ENCODE data around the gene INCENP. TPM values are rescaled to one million over a fixed set of nuclear protein-coding genes. Genes with fewer than 3 reads are reported as not detected.

The INCENP gene
- total RNA-seq, 1 experiment from 2014 or later, result 154 TPM

DNA sequence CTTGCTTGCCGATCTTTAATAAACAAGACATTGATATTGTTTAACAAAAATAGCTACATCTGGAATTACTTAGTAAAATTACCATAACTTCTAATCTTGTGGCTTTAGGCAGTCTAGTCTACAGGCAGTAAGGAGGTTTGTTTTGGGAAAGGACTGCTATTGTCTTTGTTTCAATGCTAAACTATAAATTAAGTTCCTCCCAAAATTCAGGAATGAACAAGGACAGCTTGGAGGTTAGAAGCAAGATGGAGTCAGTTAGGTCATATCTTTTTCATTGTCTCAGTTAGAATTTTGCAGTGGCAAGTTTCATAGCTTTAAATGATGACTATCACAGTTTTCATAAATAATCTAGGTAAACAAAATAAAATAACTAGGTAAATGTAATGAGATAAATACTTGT, 36.1 kb upstream of the INCENP start:
- H3K79me2 ChIP-seq (ENCODE audit: low read depth), result no peaks in the 10 kb centered on the region
- H3K4me1 ChIP-seq (replicated peaks; ENCODE audit: insufficient read depth), result no peaks in the 10 kb centered on the region
- no peak for TF ChIP-seq EZH2 (IDR thresholded peaks at IDR 0.05; ENCODE audit: low read depth)
- intact Hi-C loops (cut with micrococcal nuclease; ENCODE audit: unreplicated experiment), result no loop called here
- no peak overlapping the region for H3K4me2 ChIP-seq
- ChIA-PET POLR2A (ENCODE audit: unreplicated experiment) (no interaction called here), CTCF (no interaction called here)
- no peak overlapping the region; the same call in 1 of the 2 replicates for H3K4me3 ChIP-seq
- no TSS peak for BruUV-seq (replicated peaks)
- no peak overlapping the region for H3K27ac ChIP-seq
- H4K20me1 ChIP-seq (ENCODE audit: insufficient read depth), result no peaks in the 10 kb centered on the region
- no peaks in the 10 kb centered on the region for H3F3A ChIP-seq (ENCODE audit: insufficient read depth, low read depth)
- H3K27me3 ChIP-seq (ENCODE audit: insufficient read depth, low read depth), result no peaks in the 10 kb centered on the region
- H2AFZ ChIP-seq, result no peak overlapping the region
- H3K9me3 ChIP-seq (ENCODE audit: insufficient read depth, low read depth), result peaks cover 24% of the 10 kb centered on the region; the same call in 1 of the 2 replicates
- no peak for DNase-seq
- no peaks in the 10 kb centered on the region for H3K9me2 ChIP-seq (ENCODE audit: insufficient read depth)
- no peaks in the 10 kb centered on the region for H3K36me3 ChIP-seq (ENCODE audit: low read depth)

DNA sequence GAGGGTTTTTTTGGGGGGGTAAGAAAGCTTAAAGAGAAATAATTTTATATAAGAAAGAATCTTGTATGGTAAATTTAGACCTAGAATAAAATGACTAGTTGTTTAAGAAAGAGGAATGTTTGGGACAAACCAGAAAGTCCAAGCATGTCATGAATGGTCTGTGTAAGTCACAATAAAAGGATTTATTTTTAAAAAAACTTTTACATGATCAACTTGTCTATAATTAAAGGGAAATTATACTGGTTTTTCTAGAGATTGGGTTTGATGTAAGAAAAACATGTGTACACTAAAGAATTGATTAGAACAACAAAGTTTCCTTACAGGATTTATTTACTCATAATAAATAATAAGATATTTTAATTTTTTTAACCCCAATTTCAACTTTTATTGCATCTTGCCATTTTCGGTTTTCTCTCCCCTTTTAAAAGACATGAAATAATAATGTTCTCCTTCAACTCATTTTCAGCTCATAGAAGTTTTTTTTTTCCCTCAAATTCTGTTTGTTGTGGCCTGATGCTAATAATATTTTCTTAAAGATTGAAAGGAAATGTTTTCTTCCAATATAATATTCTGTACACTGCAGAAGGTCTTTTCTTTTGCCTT, 35.4 kb upstream of the INCENP start:
- no peaks in the 10 kb centered on the region for H3K27me3 ChIP-seq (ENCODE audit: insufficient read depth, low read depth)
- no peak overlapping the region for H3K27ac ChIP-seq
- no peak for TF ChIP-seq EZH2 (IDR thresholded peaks at IDR 0.05; ENCODE audit: low read depth)
- TF ChIP-seq, protein P1, sequence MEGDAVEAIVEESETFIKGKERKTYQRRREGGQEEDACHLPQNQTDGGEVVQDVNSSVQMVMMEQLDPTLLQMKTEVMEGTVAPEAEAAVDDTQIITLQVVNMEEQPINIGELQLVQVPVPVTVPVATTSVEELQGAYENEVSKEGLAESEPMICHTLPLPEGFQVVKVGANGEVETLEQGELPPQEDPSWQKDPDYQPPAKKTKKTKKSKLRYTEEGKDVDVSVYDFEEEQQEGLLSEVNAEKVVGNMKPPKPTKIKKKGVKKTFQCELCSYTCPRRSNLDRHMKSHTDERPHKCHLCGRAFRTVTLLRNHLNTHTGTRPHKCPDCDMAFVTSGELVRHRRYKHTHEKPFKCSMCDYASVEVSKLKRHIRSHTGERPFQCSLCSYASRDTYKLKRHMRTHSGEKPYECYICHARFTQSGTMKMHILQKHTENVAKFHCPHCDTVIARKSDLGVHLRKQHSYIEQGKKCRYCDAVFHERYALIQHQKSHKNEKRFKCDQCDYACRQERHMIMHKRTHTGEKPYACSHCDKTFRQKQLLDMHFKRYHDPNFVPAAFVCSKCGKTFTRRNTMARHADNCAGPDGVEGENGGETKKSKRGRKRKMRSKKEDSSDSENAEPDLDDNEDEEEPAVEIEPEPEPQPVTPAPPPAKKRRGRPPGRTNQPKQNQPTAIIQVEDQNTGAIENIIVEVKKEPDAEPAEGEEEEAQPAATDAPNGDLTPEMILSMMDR (conservative IDR thresholded peaks at IDR 0.05), result no peak
- no peaks in the 10 kb centered on the region for H3K4me1 ChIP-seq (replicated peaks; ENCODE audit: insufficient read depth)
- no peaks in the 10 kb centered on the region for H3K9me2 ChIP-seq (ENCODE audit: insufficient read depth)
- peaks cover 24% of the 10 kb centered on the region; the same call in 1 of the 2 replicates for H3K9me3 ChIP-seq (ENCODE audit: insufficient read depth, low read depth)
- H3K36me3 ChIP-seq (ENCODE audit: low read depth), result no peaks in the 10 kb centered on the region
- no TSS peak for BruUV-seq (replicated peaks)
- H3K79me2 ChIP-seq (ENCODE audit: low read depth), result no peaks in the 10 kb centered on the region
- H3K4me3 ChIP-seq, result no peak overlapping the region
- no peak overlapping the region for H2AFZ ChIP-seq
- no peak overlapping the region for H3K4me2 ChIP-seq
- ChIA-PET CTCF (no interaction called here), POLR2A (ENCODE audit: unreplicated experiment) (no interaction called here)
- no peak for DNase-seq
- intact Hi-C loops (cut with micrococcal nuclease; ENCODE audit: unreplicated experiment), result no loop called here
- no peaks in the 10 kb centered on the region for H4K20me1 ChIP-seq (ENCODE audit: insufficient read depth)
- no peaks in the 10 kb centered on the region for H3F3A ChIP-seq (ENCODE audit: insufficient read depth, low read depth)

DNA sequence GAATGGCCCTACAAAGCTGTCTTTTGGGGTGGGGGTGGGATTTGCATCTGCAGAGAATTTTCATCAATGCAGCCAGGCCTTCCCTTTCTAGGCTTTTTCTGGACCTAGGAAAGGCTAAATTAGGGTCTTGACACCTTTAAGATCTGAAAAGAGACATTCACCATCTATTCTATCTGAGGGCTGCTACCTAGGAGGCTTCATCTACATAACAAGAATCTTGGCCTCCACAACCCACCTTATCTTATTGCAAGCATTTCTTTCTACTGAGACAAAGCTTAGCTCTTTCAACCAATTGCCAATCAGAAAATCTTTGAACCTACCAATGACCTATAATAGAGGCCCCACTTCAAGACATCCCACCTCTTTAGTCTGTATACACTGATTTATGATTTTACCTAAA, 20.7 kb upstream of the INCENP start:
- DNase-seq, result no peak
- no peak overlapping the region for H3K4me3 ChIP-seq
- no peaks in the 10 kb centered on the region for H4K20me1 ChIP-seq (ENCODE audit: insufficient read depth)
- no peak overlapping the region for H2AFZ ChIP-seq
- ChIA-PET POLR2A (ENCODE audit: unreplicated experiment) (no interaction called here), CTCF (no interaction called here)
- H3F3A ChIP-seq (ENCODE audit: insufficient read depth, low read depth), result no peaks in the 10 kb centered on the region
- no TSS peak for BruUV-seq (replicated peaks)
- no peak for TF ChIP-seq EZH2 (IDR thresholded peaks at IDR 0.05; ENCODE audit: low read depth)
- TF ChIP-seq, protein P1 (conservative IDR thresholded peaks at IDR 0.05), result no peak
- H3K4me1 ChIP-seq (replicated peaks; ENCODE audit: insufficient read depth), result no peaks in the 10 kb centered on the region
- no peaks in the 10 kb centered on the region for H3K79me2 ChIP-seq (ENCODE audit: low read depth)
- intact Hi-C loops (cut with micrococcal nuclease; ENCODE audit: unreplicated experiment), result no loop called here
- H3K9me2 ChIP-seq (ENCODE audit: insufficient read depth), result no peaks in the 10 kb centered on the region; the same call in 1 of the 2 replicates
- H3K27me3 ChIP-seq (ENCODE audit: insufficient read depth, low read depth), result no peaks in the 10 kb centered on the region
- H3K36me3 ChIP-seq (ENCODE audit: low read depth), result no peaks in the 10 kb centered on the region
- H3K4me2 ChIP-seq, result no peak overlapping the region
- H3K9me3 ChIP-seq (ENCODE audit: insufficient read depth, low read depth), result no peaks in the 10 kb centered on the region
- no peak overlapping the region for H3K27ac ChIP-seq

DNA sequence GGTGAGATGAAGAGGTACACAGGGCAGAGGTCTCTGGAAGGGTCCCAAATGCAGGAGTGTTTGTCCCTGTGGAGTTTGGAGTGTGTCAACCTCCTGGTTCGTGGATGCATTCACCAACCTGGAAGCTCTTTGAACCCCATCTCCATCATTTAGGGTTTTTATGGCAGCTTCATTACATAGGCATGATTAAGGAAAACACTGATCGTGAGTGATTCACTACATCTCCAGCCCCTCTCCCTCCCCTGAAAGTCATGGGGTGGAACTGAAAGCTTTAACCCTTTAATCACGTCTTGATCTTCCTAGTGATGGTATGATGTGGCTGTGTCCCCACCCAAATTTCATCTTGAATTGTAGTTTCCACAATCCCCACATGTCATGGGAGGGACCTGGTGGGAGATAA, 19.8 kb upstream of the INCENP start:
- H4K20me1 ChIP-seq (ENCODE audit: insufficient read depth), result no peaks in the 10 kb centered on the region
- no peak overlapping the region for H3K27ac ChIP-seq
- no peaks in the 10 kb centered on the region for H3K4me1 ChIP-seq (replicated peaks; ENCODE audit: insufficient read depth)
- ChIA-PET CTCF (no interaction called here), POLR2A (ENCODE audit: unreplicated experiment) (no interaction called here)
- TF ChIP-seq, protein P1 (conservative IDR thresholded peaks at IDR 0.05), result no peak
- no peak for TF ChIP-seq EZH2 (IDR thresholded peaks at IDR 0.05; ENCODE audit: low read depth)
- H3K36me3 ChIP-seq (ENCODE audit: low read depth), result no peaks in the 10 kb centered on the region
- intact Hi-C loops (cut with micrococcal nuclease; ENCODE audit: unreplicated experiment), result no loop called here
- H3K9me2 ChIP-seq (ENCODE audit: insufficient read depth), result no peaks in the 10 kb centered on the region; the same call in 1 of the 2 replicates
- no peaks in the 10 kb centered on the region for H3K9me3 ChIP-seq (ENCODE audit: insufficient read depth, low read depth)
- no peaks in the 10 kb centered on the region for H3K79me2 ChIP-seq (ENCODE audit: low read depth)
- H2AFZ ChIP-seq, result no peak overlapping the region
- no peak overlapping the region for H3K4me2 ChIP-seq
- H3F3A ChIP-seq (ENCODE audit: insufficient read depth, low read depth), result no peaks in the 10 kb centered on the region
- no peak overlapping the region for H3K4me3 ChIP-seq
- no peak for DNase-seq
- H3K27me3 ChIP-seq (ENCODE audit: insufficient read depth, low read depth), result no peaks in the 10 kb centered on the region
- BruUV-seq (replicated peaks), result no TSS peak

Measured in PC-9 (cell line).